Nephron progenitor cell (in vitro differentiated cells): ENCODE results near the gene ASAP2.

Experiments used
- DNase-seq: peaks from one replicate; pipeline ENCODE4 v3.0.0; 2021
- H3K27ac Mint-ChIP-seq: 2 replicates; pipeline ENCODE4 v1.8.0; 2021; ENCODE audit warnings: mild to moderate bottlenecking, moderate library complexity, mixed read lengths
- H3K27me3 Mint-ChIP-seq: 2 replicates; pipeline ENCODE4 v1.8.0; 2021; ENCODE audit warnings: mild to moderate bottlenecking, low read depth, mixed read lengths; ENCODE audit not compliant: poor library complexity
- H3K36me3 Mint-ChIP-seq: 2 replicates; pipeline ENCODE4 v1.8.0; 2021; ENCODE audit warnings: low read depth, mixed read lengths
- H3K4me1 Mint-ChIP-seq: 2 replicates; pipeline ENCODE4 v1.8.0; 2021; ENCODE audit warnings: mixed read lengths
- H3K4me3 Mint-ChIP-seq: 2 replicates; pipeline ENCODE4 v1.8.0; 2021; ENCODE audit warnings: mild to moderate bottlenecking, moderate library complexity, mixed read lengths
- H3K9me3 Mint-ChIP-seq: 2 replicates; pipeline ENCODE4 v1.8.0; 2021; ENCODE audit warnings: mild to moderate bottlenecking, moderate library complexity, mixed read lengths
- CTCF ChIP-seq: fragments of 200-600 bp; sonication (generic); IDR thresholded peaks from 2 replicates; pipeline ENCODE4 v1.5.0; 2021; ENCODE audit warnings: antibody characterized with exemption

The ASAP2 gene

DNA sequence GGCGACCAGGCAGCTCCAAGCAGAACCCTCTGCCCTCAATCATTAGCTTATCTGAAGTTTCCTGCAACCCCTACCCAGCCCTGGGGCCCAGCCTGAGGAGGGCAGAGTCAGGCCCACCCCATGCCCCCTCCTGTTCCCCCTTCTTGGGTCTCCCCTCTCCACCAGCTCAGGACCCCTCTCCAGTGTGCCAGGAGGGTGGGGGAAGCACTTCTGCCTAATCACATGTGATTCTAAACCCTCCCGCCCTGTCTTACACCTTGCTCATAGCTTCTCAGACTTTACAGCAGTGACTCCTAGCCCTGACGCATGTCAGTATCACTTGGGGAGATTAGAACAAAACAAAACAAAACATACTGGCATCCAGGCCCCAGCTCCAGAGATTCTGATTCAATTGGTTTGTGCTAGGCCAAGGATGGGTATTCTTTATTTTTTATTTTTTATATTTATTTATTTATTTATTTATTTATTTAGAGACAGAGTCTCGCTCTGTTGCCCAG is 42.5 kb upstream of the ASAP2 start:
- no peak for TF ChIP-seq CTCF
- Mint-ChIP-seq H3K4me3 (no peak overlapping the region), H3K9me3 (no peaks in the 10 kb centered on the region), H3K27ac (no peak overlapping the region), H3K27me3 (peaks cover 7% of the 10 kb centered on the region), H3K4me1 (peaks cover 38% of the 10 kb centered on the region), H3K36me3 (no peaks in the 10 kb centered on the region)
- no peak for DNase-seq

DNA sequence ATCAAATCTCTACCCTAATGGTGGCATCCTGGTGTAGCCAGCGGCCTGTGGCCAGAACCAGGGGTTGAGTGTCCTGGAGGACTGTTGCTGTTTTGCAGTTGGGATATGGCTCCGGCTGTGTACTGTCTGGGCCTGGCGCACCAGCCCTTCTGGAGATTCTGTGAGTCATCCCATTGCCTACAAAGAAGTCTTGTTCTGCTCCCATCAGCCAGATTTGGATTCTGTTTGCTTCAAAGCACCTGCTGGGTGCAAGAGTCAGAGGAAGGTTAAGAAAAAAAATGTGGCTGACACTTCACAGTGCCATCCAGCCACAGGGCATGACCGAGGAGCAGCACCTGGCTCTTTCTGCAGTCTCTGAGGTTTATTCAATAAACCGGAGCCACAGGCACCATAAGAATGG is 41.0 kb upstream of the ASAP2 start:
- Mint-ChIP-seq H3K9me3 (no peaks in the 10 kb centered on the region), H3K27me3 (peaks cover 7% of the 10 kb centered on the region), H3K4me1 (peaks cover 39% of the 10 kb centered on the region), H3K4me3 (no peak overlapping the region), H3K36me3 (no peaks in the 10 kb centered on the region), H3K27ac (peak overlapping the region; percentile 36)
- no peak for DNase-seq
- no peak for TF ChIP-seq CTCF

DNA sequence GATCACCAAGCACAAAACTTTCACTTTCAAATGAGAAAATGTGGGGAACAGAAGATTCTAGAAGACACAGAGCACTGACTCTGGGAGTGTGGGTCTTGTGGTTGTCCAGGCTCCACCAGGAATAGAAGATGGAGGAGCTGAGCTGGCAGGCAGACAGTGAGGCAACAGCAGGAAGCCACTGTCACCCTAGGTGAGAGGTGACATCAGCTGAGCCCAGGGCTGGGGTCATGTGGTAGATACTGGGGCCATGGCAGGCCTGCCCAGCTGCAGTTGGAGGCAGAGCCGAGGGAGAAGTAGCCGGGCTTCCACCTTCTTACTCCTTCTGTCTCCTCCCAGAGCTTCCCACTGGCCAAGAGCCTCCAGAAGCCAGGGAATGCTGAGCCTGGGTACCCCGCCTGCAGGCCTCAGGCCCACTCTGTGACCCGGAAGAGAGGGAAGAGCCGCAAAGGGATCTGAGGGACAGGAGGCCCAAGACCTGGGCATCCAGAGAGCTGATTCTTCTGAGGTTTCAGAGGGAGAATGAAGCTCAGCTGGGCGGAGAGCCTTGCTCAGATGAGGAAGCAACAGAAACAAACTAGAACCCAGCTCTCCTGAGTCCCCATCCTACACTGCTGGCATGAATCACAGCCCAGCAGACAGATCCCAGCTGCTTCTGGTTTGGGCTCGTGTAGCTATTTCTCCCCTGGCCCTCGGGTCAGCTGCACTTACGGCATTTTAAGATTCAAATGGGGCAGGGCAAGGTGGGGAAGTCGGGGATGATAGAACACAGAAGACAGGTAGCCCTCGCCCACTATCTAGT is 39.8 kb upstream of the ASAP2 start:
- H3K4me1 Mint-ChIP-seq: peaks cover 43% of the 10 kb centered on the region
- H3K9me3 Mint-ChIP-seq: no peaks in the 10 kb centered on the region
- H3K36me3 Mint-ChIP-seq: no peaks in the 10 kb centered on the region
- H3K27me3 Mint-ChIP-seq: peaks cover 5% of the 10 kb centered on the region
- peak overlapping the region; percentile 6 for H3K4me3 Mint-ChIP-seq
- H3K27ac Mint-ChIP-seq: peak overlapping the region; percentile 83
- no peak for TF ChIP-seq CTCF
- no peak for DNase-seq

GRCh38 chr2:9167718-9168657 is 38.6 kb upstream of the ASAP2 start:
- Mint-ChIP-seq H3K27me3 (peaks cover 5% of the 10 kb centered on the region), H3K4me1 (peaks cover 43% of the 10 kb centered on the region), H3K9me3 (no peaks in the 10 kb centered on the region), H3K4me3 (no peak overlapping the region), H3K27ac (no peak overlapping the region), H3K36me3 (no peaks in the 10 kb centered on the region)
- TF ChIP-seq CTCF: no peak
- DNase-seq: no peak

GRCh38 chr2:9168821-9169221 is 37.8 kb upstream of the ASAP2 start:
- H3K27me3 Mint-ChIP-seq: peaks cover 9% of the 10 kb centered on the region
- H3K9me3 Mint-ChIP-seq: no peaks in the 10 kb centered on the region
- no peak for TF ChIP-seq CTCF
- H3K4me3 Mint-ChIP-seq: no peak overlapping the region
- peaks cover 43% of the 10 kb centered on the region for H3K4me1 Mint-ChIP-seq
- DNase-seq: no peak
- no peaks in the 10 kb centered on the region for H3K36me3 Mint-ChIP-seq
- H3K27ac Mint-ChIP-seq: no peak overlapping the region
